Immature natural killer cell (primary cell): ENCODE results near the gene PRPF40B. TPM values are rescaled to one million over a fixed set of nuclear protein-coding genes. Genes with fewer than 3 reads are reported as not detected.

Experiments used
- DNase-seq, 3 donors: peaks; one replicate each; pipeline ENCODE4 v3.0.0; 2022; ENCODE audit warnings: mixed read lengths in 1 of 3
- H3K27ac Mint-ChIP-seq, 6 donors: one replicate each; pipeline ENCODE4 v1.8.0; 2020; ENCODE audit warnings: mixed read lengths in 6 of 6, mild to moderate bottlenecking in 5 of 6, inconsistent platforms in 4 of 6, moderate library complexity in 3 of 6
- H3K27me3 Mint-ChIP-seq, 3 donors: one replicate each; pipeline ENCODE4 v1.8.0; 2020 to 2021; ENCODE audit warnings: low read depth in 3 of 3, mild to moderate bottlenecking in 3 of 3, mixed read lengths in 3 of 3, moderate library complexity in 3 of 3, inconsistent platforms in 1 of 3
- H3K36me3 Mint-ChIP-seq, 3 donors: one replicate each; pipeline ENCODE4 v1.8.0; 2020; ENCODE audit warnings: mixed read lengths in 3 of 3, inconsistent platforms in 2 of 3, mild to moderate bottlenecking in 2 of 3
- H3K4me1 Mint-ChIP-seq, 2 donors: one replicate each; pipeline ENCODE4 v1.8.0; 2020; ENCODE audit warnings: inconsistent platforms in 2 of 2, mild to moderate bottlenecking in 2 of 2, mixed read lengths in 2 of 2, moderate library complexity in 1 of 2
- H3K4me3 Mint-ChIP-seq, 5 donors: one replicate each; pipeline ENCODE4 v1.8.0; 2020; ENCODE audit warnings: mild to moderate bottlenecking in 5 of 5, mixed read lengths in 5 of 5, inconsistent platforms in 3 of 5, moderate library complexity in 3 of 5
- H3K9me3 Mint-ChIP-seq, 6 donors: one replicate each; pipeline ENCODE4 v1.8.0; 2020; ENCODE audit warnings: mild to moderate bottlenecking in 6 of 6, mixed read lengths in 6 of 6, inconsistent platforms in 4 of 6, moderate library complexity in 3 of 6
- polyA plus RNA-seq, 3 donors: library from polyadenylated mRNA; unstranded; fragments of 300-500 nt; fragmentation: Illumina TruSeq; gene quantifications; one replicate each; pipeline ENCODE4 v1.2.3, GENCODE V29; 2021

PRPF40B gene
- polyA plus RNA-seq, 3 donors from 2014 or later: 2.4 to 3.2 (median 2.8) TPM

GRCh38 chr12:49647827-49648711 lies 24.7 kb downstream of the PRPF40B start:
- Mint-ChIP-seq H3K4me3 (no peak overlapping the region), H3K9me3 (no peaks in the 10 kb centered on the region)

GRCh38 chr12:49648712-49649003 lies 25.3 kb downstream of the PRPF40B start:
- Mint-ChIP-seq H3K27ac (peak overlapping the region; percentile 14 to 64 (median 60)), H3K36me3 (peaks cover 5 to 59% (median 10%) of the 10 kb centered on the region in 3 donors), H3K9me3 (no peaks in the 10 kb centered on the region), H3K27me3 (peaks cover 0 to 1% (median 1%) of the 10 kb centered on the region in 3 donors), H3K4me3 (no peak overlapping the region), H3K4me1 (peaks cover 29% of the 10 kb centered on the region in 2 donors)
- no peak for DNase-seq

More at GRCh38 chr12:49647827-49648711, 24.7 kb downstream of the PRPF40B start:
- H3K27me3 Mint-ChIP-seq: peaks cover 0 to 1% (median 1%) of the 10 kb centered on the region in 3 donors
- DNase-seq: no peak
- peaks cover 5 to 53% (median 10%) of the 10 kb centered on the region in 3 donors for H3K36me3 Mint-ChIP-seq
- H3K4me1 Mint-ChIP-seq: peaks cover 29% of the 10 kb centered on the region in 2 donors
- H3K27ac Mint-ChIP-seq: peak overlapping the region; percentile 14 to 64 (median 60)

- Mint-ChIP-seq H3K4me3 (no peak overlapping the region), H3K9me3 (no peaks in the 10 kb centered on the region), H3K27me3 (peaks cover 0 to 1% (median under 1%) of the 10 kb centered on the region in 3 donors), H3K4me1 (peaks cover 26 to 28% of the 10 kb centered on the region in 2 donors), H3K27ac (peak overlapping the region in 4 of 6 donors; percentile 14 to 64 (median 59)), H3K36me3 (peaks cover 8 to 65% (median 11%) of the 10 kb centered on the region in 3 donors)
- DNase-seq: no peak
Measured at GRCh38 chr12:49649445-49649844, 26.1 kb downstream of the PRPF40B start.

GRCh38 chr12:49649892-49650291 lies 26.5 kb downstream of the PRPF40B start:
- H3K4me3 Mint-ChIP-seq: no peak overlapping the region
- H3K9me3 Mint-ChIP-seq: no peaks in the 10 kb centered on the region
- peaks cover 0 to 1% (median 0%) of the 10 kb centered on the region in 3 donors for H3K27me3 Mint-ChIP-seq
- H3K36me3 Mint-ChIP-seq: peaks cover 10 to 65% (median 15%) of the 10 kb centered on the region in 3 donors
- peak overlapping the region in 4 of 6 donors; percentile 2 to 61 (median 38) for H3K27ac Mint-ChIP-seq
- H3K4me1 Mint-ChIP-seq: peaks cover 22 to 23% of the 10 kb centered on the region in 2 donors
- no peak for DNase-seq

GRCh38 chr12:49651855-49652254 lies 28.5 kb downstream of the PRPF40B start:
- no peak for DNase-seq
- H3K9me3 Mint-ChIP-seq: no peaks in the 10 kb centered on the region
- peaks cover 0 to 1% (median 0%) of the 10 kb centered on the region in 3 donors for H3K27me3 Mint-ChIP-seq
- no peak overlapping the region for H3K27ac Mint-ChIP-seq
- H3K4me1 Mint-ChIP-seq: peaks cover 13 to 14% of the 10 kb centered on the region in 2 donors
- no peak overlapping the region for H3K4me3 Mint-ChIP-seq
- peaks cover 10 to 53% (median 15%) of the 10 kb centered on the region in 3 donors for H3K36me3 Mint-ChIP-seq

GRCh38 chr12:49652921-49653520 lies 29.7 kb downstream of the PRPF40B start:
- Mint-ChIP-seq H3K9me3 (no peaks in the 10 kb centered on the region), H3K4me3 (no peak overlapping the region), H3K4me1 (peaks cover 11 to 13% of the 10 kb centered on the region in 2 donors), H3K27me3 (peaks cover 0 to 2% (median 0%) of the 10 kb centered on the region in 3 donors), H3K36me3 (peaks cover 16 to 52% (median 20%) of the 10 kb centered on the region in 3 donors), H3K27ac (no peak overlapping the region)
- no peak for DNase-seq

- H3K4me1 Mint-ChIP-seq: peaks cover 0 to 6% of the 10 kb centered on the region in 2 donors
- peaks cover 18 to 60% (median 23%) of the 10 kb centered on the region in 3 donors for H3K36me3 Mint-ChIP-seq
- no peak for DNase-seq
- H3K27ac Mint-ChIP-seq: peak overlapping the region in 1 of 6 donors; percentile 25
- peaks cover 0 to 1% (median 0%) of the 10 kb centered on the region in 3 donors for H3K27me3 Mint-ChIP-seq
- no peaks in the 10 kb centered on the region for H3K9me3 Mint-ChIP-seq
- H3K4me3 Mint-ChIP-seq: no peak overlapping the region
Measured at GRCh38 chr12:49654715-49655114, 31.4 kb downstream of the PRPF40B start.

GRCh38 chr12:49655595-49656236 lies 32.4 kb downstream of the PRPF40B start:
- Mint-ChIP-seq H3K27ac (peak overlapping the region in 4 of 6 donors; percentile 20 to 60 (median 46)), H3K4me3 (no peak overlapping the region), H3K27me3 (peaks cover 0 to 1% (median 0%) of the 10 kb centered on the region in 3 donors), H3K4me1 (peaks cover under 1 to 6% of the 10 kb centered on the region in 2 donors), H3K36me3 (peaks cover 16 to 55% (median 23%) of the 10 kb centered on the region in 3 donors), H3K9me3 (no peaks in the 10 kb centered on the region)
- no peak for DNase-seq

GRCh38 chr12:49658276-49658675 lies 34.9 kb downstream of the PRPF40B start:
- Mint-ChIP-seq H3K36me3 (peaks cover 17 to 54% (median 29%) of the 10 kb centered on the region in 3 donors), H3K27ac (peak overlapping the region in 1 of 6 donors; percentile 11), H3K4me3 (no peak overlapping the region), H3K4me1 (peaks cover 24 to 29% of the 10 kb centered on the region in 2 donors), H3K27me3 (peaks cover 0 to 1% (median 0%) of the 10 kb centered on the region in 3 donors), H3K9me3 (no peaks in the 10 kb centered on the region)
- no peak for DNase-seq

GRCh38 chr12:49659753-49660152 lies 36.4 kb downstream of the PRPF40B start:
- peaks cover 0 to 1% (median 0%) of the 10 kb centered on the region in 3 donors for H3K27me3 Mint-ChIP-seq
- peaks cover 13 to 41% (median 24%) of the 10 kb centered on the region in 3 donors for H3K36me3 Mint-ChIP-seq
- no peak for DNase-seq
- H3K9me3 Mint-ChIP-seq: no peaks in the 10 kb centered on the region
- H3K4me1 Mint-ChIP-seq: peaks cover 39 to 44% of the 10 kb centered on the region in 2 donors
- H3K27ac Mint-ChIP-seq: peak overlapping the region in 2 of 6 donors; percentile 24 to 73
- H3K4me3 Mint-ChIP-seq: no peak overlapping the region

- peaks cover 47 to 50% of the 10 kb centered on the region in 2 donors for H3K4me1 Mint-ChIP-seq
- peak overlapping the region in 3 of 5 donors; percentile 15 to 29 (median 21) for H3K4me3 Mint-ChIP-seq
- H3K27ac Mint-ChIP-seq: peak overlapping the region in 5 of 6 donors; percentile 85 to 98 (median 96)
- no peak for DNase-seq
- peaks cover 11 to 40% (median 24%) of the 10 kb centered on the region in 3 donors for H3K36me3 Mint-ChIP-seq
- no peaks in the 10 kb centered on the region for H3K9me3 Mint-ChIP-seq
- H3K27me3 Mint-ChIP-seq: peaks cover 0 to 1% (median 0%) of the 10 kb centered on the region in 3 donors
Measured at GRCh38 chr12:49661191-49661590, 37.8 kb downstream of the PRPF40B start.

GRCh38 chr12:49661746-49662145 lies 38.4 kb downstream of the PRPF40B start:
- peaks cover 47 to 48% of the 10 kb centered on the region in 2 donors for H3K4me1 Mint-ChIP-seq
- H3K27ac Mint-ChIP-seq: peak overlapping the region; percentile 85 to 98 (median 96)
- peak overlapping the region in 4 of 5 donors; percentile 15 to 29 (median 19) for H3K4me3 Mint-ChIP-seq
- peaks cover 7 to 38% (median 24%) of the 10 kb centered on the region in 3 donors for H3K36me3 Mint-ChIP-seq
- H3K27me3 Mint-ChIP-seq: peaks cover 0 to 1% (median 0%) of the 10 kb centered on the region in 3 donors
- no peak for DNase-seq
- H3K9me3 Mint-ChIP-seq: no peaks in the 10 kb centered on the region
